ENCODE measurements around the gene BCL2L1.
"Not testable (repeated sequence)": the region's sequence is repeated elsewhere in the genome, so short reads cannot be mapped to it uniquely, and the experiment has no call there.

The BCL2L1 gene

GRCh38 chr20:31642837-31643236 is 79.8 kb downstream of the BCL2L1 start:
- no peak for DNase-seq

GRCh38 chr20:31641391-31641790 is 81.3 kb downstream of the BCL2L1 start:
- DNase-seq = no peak

GRCh38 chr20:31640259-31640658 is 82.4 kb downstream of the BCL2L1 start:
- DNase-seq = no peak

GRCh38 chr20:31638816-31639215 is 83.9 kb downstream of the BCL2L1 start:
- DNase-seq = no peak

GRCh38 chr20:31638317-31638716 is 84.4 kb downstream of the BCL2L1 start:
- no peak for DNase-seq

- DNase-seq = no peak
These were observed 85.0 kb downstream of the BCL2L1 start, which contains the start of gene COX4I2 for GRCh38 chr20:31637660-31638059. Gene COX4I2, plus strand, starts transcription at chr20:31637912. Its CDS starts 1,106 bp downstream, at chr20:31639018.

- no peak for DNase-seq
These were observed 89.2 kb downstream of the BCL2L1 start for GRCh38 chr20:31633339-31633914.

GRCh38 chr20:31632548-31633338 is 89.9 kb downstream of the BCL2L1 start:
- no peak for DNase-seq

GRCh38 chr20:31630187-31630790 is 92.4 kb downstream of the BCL2L1 start:
- no peak for DNase-seq

GRCh38 chr20:31628057-31628456 is 94.6 kb downstream of the BCL2L1 start:
- not testable (repeated sequence) for DNase-seq

- not testable (repeated sequence) for DNase-seq
These were observed 96.1 kb downstream of the BCL2L1 start for GRCh38 chr20:31626534-31626933.

GRCh38 chr20:31623123-31623505 is 99.6 kb downstream of the BCL2L1 start:
- DNase-seq = not testable (repeated sequence)

GRCh38 chr20:31620246-31620645 is 102.4 kb downstream of the BCL2L1 start:
- no peak for DNase-seq

GRCh38 chr20:31617432-31618104 is 105.1 kb downstream of the BCL2L1 start:
- peak; percentile 79 for DNase-seq

- no peak for DNase-seq
These were observed 107.3 kb downstream of the BCL2L1 start for GRCh38 chr20:31615416-31615815.
